Measurements from ENCODE around the gene PAK3.

Gene PAK3

DNA sequence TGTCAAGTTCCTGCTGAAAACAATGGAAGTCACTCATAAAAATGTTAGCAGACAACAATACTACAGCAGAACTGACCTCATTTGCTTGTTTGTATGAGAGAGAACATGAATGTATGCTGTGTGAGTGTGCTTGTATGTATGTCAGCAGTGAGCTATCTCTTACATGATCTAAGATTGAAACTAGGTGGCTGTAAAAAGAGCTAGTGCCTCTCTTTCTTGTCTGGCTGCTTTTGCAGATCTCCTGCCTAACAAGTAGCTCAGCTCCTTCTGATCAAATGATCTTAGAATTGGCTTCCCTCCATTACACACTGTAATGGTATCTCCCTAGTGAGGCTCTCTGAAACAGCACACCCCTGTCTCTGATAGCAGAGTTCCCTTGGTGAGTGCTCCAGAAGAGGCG, 20.7 kb downstream of the PAK3 start:
- TF ChIP-seq, protein P1, sequence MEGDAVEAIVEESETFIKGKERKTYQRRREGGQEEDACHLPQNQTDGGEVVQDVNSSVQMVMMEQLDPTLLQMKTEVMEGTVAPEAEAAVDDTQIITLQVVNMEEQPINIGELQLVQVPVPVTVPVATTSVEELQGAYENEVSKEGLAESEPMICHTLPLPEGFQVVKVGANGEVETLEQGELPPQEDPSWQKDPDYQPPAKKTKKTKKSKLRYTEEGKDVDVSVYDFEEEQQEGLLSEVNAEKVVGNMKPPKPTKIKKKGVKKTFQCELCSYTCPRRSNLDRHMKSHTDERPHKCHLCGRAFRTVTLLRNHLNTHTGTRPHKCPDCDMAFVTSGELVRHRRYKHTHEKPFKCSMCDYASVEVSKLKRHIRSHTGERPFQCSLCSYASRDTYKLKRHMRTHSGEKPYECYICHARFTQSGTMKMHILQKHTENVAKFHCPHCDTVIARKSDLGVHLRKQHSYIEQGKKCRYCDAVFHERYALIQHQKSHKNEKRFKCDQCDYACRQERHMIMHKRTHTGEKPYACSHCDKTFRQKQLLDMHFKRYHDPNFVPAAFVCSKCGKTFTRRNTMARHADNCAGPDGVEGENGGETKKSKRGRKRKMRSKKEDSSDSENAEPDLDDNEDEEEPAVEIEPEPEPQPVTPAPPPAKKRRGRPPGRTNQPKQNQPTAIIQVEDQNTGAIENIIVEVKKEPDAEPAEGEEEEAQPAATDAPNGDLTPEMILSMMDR (IDR thresholded peaks at IDR 0.05): no peak

DNA sequence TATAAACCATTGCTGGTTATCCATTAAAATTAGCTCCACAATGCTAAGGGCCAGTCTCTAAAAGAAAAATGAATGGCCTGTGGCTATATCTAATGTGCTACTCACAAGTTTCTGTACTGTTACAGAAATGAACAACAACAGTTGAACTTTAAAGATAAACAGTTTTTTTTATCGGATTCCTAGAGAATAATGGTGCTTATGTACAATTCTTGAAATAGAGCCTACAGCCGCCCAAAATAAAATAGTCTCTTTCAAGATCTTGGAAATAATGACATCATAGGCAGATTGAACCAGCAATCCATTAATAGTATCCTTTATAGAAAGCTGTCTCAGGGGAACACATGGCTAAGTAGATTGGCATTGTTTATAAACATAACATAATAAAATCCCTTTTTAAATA, 23.4 kb downstream of the PAK3 start:
- TF ChIP-seq, protein P1 (IDR thresholded peaks at IDR 0.05): no peak

DNA sequence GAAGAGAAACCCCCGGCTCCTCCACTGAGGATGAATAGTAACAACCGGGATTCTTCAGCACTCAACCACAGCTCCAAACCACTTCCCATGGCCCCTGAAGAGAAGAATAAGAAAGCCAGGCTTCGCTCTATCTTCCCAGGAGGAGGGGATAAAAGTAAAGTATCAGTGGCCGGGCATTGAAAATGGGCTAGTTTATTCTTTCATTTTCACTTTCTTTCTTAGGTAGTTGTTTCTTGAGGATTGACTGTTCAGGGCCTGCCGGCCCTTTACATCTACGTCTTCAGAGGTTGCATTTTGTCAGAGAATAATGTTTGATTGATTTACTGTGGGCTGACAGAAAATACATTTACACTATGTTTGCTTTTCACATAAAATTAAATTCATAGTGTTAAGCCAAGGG, 27.1 kb downstream of the PAK3 start:
- TF ChIP-seq, protein P1 (IDR thresholded peaks at IDR 0.05): no peak

DNA sequence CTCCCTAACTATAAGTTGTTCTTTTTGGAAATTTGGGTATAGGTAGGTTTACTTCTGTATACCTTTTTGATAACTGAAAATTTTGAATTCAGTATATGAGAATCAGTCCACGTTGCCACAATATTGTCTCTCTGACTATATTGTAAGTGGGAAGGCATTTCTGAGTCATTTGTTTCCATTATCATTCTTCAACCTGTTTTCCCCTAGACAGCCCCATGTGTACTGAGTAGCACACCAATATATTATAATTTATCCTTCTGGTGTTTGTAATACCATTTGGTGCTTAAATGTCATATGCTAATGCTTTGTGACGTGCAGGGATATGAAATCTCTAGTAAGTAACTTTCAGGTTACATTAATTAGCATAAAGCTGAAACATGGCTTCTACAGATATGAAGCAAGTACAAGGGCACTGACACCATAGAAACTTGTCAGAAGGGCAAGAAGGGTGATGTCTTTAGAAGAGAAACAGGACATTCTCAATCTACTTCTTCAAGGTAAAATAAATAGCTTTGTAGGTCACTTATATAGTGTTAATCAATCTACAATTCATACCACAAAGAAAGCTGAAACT, 27.7 kb downstream of the PAK3 start:
- TF ChIP-seq, protein P1 (IDR thresholded peaks at IDR 0.05): no peak

- TF ChIP-seq, protein P1 (IDR thresholded peaks at IDR 0.05): no peak
Measured at GRCh38 chrX:111124418-111124817, 28.4 kb downstream of the PAK3 start.

DNA sequence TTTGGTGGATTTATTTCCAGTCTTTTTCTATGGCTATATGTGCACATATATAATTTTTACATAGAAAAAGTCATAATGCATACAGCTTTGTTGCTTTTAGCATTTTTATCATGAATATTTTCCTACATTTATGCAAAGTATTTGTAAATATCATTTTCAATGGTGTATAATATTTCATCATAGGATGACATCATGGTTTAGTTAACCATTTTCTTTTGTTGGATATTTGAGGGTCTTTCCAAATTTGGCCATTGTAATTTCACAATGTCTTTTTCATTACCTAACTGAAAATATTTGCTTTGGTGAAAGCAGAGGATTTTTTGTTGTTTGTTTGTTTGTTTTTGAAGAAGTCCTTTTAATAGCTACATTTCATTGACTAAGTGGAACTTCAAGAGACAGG, 31.0 kb downstream of the PAK3 start:
- TF ChIP-seq, protein P1 (IDR thresholded peaks at IDR 0.05): no peak

DNA sequence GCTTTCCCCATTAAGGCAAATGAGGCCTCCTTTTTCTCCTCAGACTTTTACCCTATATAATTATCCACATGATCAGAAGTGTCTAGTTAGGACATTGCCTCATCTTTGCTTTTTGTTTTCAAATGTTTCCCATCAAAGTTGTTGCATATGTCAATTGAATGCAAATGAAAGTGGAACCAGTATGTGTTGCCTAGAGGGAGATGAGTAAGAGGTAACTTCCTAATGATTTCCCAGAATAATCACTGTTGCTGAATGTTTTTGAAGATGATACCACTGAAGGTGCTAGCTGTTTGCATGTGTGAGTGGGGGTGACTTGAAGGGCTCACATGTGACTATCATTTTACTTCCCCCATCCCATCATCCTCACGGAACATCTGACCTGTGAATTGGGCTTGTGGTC, 33.9 kb downstream of the PAK3 start:
- TF ChIP-seq, protein P1 (IDR thresholded peaks at IDR 0.05): no peak

DNA sequence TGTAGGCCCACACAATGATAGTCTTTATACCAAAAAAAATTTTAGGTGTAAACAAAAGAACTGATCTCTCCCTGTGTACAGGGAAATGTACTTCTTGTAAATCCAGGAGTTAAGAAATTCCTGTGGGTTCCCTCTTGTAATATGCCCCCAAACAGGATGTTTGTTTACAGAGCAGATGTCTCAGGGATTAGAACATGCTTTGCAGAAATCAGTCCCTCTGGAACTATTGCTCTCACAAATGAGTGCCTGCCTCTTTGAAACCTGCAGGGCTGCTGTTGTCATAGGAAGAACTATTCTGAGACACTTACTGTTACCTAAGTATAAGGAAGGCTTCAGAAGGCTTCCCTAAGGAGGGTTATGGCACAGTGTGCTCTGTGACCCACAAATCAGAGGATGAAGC, 35.6 kb downstream of the PAK3 start:
- TF ChIP-seq, protein P1 (IDR thresholded peaks at IDR 0.05): no peak

All from LNCAP (cell line).